ENCODE data around the gene TMEM109.
A peak's percentile ranks its signal among the peaks of the same experiment; 100 is the strongest.

The TMEM109 gene

DNA sequence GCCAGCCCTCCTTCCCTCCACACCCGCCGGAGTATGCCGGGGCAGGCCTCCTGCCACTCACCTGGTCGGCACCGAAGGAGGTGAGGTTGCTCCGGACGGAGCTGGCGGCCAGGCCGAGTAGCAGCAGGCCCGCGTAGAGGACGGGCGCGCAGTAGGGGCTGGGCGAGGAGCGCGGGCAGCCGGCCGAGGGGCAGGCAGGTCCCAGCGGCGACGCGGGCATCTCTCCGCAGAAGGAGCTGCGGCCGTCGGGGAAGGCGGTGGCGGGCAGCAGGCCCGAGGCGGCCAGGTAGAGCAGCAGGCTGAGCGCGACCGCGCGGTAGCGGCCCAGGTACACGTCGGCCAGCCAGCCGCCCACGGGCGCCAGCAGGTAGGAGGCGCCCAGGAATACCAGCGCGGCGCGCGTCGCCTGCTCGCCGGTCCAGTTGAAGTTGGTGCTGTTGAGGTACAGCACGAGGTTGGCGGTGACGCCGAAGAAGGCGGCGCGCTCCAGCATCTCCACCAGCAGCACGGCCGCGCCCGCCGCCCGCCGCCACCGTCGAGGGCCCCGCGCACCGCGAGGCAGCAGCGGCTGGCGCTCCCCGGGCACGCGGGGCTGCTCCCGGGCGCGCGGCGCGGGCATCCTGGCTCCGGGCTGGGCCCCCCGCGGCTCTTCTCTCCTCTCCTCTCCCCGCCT is 37.1 kb downstream of the TMEM109 start:
- Histone ChIP-seq H3K4me3 (ENCODE audit: low read depth, low read length) (no peak overlapping the region), H3K4me1 (ENCODE audit: control insufficient read depth, insufficient read depth, low read length) (no peaks in the 10 kb centered on the region), H3K27ac (ENCODE audit: extremely low read depth, low read depth, low read length) (no peak overlapping the region), H3K36me3 (ENCODE audit: control insufficient read depth in 2 of 2, insufficient read depth in 1 of 2, low read length in 2 of 2) (no peaks in the 10 kb centered on the region), H3K9me3 (ENCODE audit: control insufficient read depth, insufficient read depth, low read depth, low read length) (no peaks in the 10 kb centered on the region)
- ChIA-PET POLR2A (no interaction called here), CTCF (interaction anchor here (1.0 kb wide), 2 partner anchors 18 to 178 kb away, joined by 3 to 4 read pairs; no protein-coding TSS in a partner anchor)
- TF ChIP-seq, protein P1, sequence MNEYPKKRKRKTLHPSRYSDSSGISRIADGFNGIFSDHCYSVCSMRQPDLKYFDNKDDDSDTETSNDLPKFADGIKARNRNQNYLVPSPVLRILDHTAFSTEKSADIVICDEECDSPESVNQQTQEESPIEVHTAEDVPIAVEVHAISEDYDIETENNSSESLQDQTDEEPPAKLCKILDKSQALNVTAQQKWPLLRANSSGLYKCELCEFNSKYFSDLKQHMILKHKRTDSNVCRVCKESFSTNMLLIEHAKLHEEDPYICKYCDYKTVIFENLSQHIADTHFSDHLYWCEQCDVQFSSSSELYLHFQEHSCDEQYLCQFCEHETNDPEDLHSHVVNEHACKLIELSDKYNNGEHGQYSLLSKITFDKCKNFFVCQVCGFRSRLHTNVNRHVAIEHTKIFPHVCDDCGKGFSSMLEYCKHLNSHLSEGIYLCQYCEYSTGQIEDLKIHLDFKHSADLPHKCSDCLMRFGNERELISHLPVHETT (tag by site-specific recombination; IDR thresholded peaks at IDR 0.05), result no peak
- no peak for TF ChIP-seq ZNF266 (tag by site-specific recombination; IDR thresholded peaks at IDR 0.05; ENCODE audit: low read depth)

DNA sequence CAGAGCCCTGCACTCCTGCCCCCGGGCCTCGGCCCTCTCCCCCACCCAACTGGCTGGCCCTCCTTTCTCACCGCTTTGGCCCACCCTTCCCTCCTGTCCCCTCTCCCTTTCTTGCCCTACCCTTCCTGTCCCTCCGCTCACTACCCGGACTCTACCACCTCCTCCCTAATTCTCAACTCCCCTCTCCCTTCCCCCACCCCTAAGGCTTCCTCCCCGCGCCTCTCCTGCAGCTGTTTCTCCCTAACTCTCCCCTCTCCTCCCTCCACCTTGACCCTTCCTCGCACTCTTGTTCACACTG is 37.6 kb downstream of the TMEM109 start:
- POLR2A ChIA-PET, result no interaction called here
- TF ChIP-seq WT1 (tag by site-specific recombination; IDR thresholded peaks at IDR 0.05) (peak; percentile 37; the same call in 1 of the 2 replicates), ZSCAN16 (tag by site-specific recombination; IDR thresholded peaks at IDR 0.05) (no peak), SP2 (tag by site-specific recombination; IDR thresholded peaks at IDR 0.05) (no peak)
- TF ChIP-seq, protein P2, sequence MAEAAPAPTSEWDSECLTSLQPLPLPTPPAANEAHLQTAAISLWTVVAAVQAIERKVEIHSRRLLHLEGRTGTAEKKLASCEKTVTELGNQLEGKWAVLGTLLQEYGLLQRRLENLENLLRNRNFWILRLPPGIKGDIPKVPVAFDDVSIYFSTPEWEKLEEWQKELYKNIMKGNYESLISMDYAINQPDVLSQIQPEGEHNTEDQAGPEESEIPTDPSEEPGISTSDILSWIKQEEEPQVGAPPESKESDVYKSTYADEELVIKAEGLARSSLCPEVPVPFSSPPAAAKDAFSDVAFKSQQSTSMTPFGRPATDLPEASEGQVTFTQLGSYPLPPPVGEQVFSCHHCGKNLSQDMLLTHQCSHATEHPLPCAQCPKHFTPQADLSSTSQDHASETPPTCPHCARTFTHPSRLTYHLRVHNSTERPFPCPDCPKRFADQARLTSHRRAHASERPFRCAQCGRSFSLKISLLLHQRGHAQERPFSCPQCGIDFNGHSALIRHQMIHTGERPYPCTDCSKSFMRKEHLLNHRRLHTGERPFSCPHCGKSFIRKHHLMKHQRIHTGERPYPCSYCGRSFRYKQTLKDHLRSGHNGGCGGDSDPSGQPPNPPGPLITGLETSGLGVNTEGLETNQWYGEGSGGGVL (tag by site-specific recombination; IDR thresholded peaks at IDR 0.05), result 0 out of 2 replicates have a peak, but pooled peaks have one; percentile 38
- no peak overlapping the region for H3K4me3 ChIP-seq (ENCODE audit: low read depth, low read length)
- H3K27ac ChIP-seq (ENCODE audit: extremely low read depth, low read depth, low read length), result no peak overlapping the region
- CTCF ChIA-PET, result no interaction called here
- H3K9me3 ChIP-seq (ENCODE audit: control insufficient read depth, insufficient read depth, low read depth, low read length), result no peaks in the 10 kb centered on the region
- no peaks in the 10 kb centered on the region for H3K4me1 ChIP-seq (ENCODE audit: control insufficient read depth, insufficient read depth, low read length)
- no peaks in the 10 kb centered on the region for H3K36me3 ChIP-seq (ENCODE audit: control insufficient read depth in 2 of 2, insufficient read depth in 1 of 2, low read length in 2 of 2)

DNA sequence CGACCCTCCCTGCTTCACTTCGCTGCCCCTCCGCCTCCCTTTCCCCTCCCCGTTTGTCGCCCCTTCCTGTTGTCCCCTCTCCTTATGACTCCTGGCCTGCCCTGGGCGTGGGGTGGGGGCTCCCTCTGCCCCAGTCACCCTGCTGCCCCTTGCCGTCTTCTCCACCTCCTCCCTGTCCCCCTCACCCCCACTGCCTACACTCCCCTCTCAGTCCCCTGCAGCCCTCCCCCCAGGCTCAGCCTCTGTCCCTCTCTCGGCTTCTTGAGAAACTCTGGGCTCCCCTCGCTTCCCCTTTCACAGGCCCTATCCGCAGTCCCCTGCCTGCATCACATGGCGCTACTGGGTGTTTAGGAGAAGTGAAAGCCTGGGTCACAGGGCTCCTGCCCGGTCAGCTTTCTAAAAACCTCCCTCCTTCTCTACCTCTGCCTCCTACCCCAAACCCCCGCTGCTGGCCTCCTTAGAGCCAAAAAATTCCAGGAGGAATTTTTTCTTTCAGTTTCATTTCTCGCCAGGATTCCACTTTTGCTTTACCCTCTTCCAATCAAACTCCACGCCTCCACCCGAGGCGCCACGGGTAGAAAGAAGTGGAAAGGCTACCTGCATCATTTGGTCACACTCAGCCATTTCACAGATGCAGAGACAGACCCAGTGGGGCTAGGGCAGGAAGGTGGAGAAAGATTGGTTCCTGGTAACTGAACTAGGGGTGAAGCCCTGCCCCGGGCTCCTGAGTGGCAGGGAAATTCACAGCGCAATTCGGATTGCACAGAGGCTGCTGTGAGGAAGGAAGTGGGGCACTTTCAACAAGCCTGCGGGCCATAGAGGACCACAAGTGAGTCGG is 38.2 kb downstream of the TMEM109 start, which contains the start of gene SLC15A3:
SLC15A3 (minus strand) TSS at position 273 of the 838 bp plus-strand sequence. CDS start 625 bp downstream, outside the sequence.
- no peaks in the 10 kb centered on the region for H3K4me1 ChIP-seq (ENCODE audit: control insufficient read depth, insufficient read depth, low read length)
- H3K9me3 ChIP-seq (ENCODE audit: control insufficient read depth, insufficient read depth, low read depth, low read length), result no peaks in the 10 kb centered on the region
- no peak for TF ChIP-seq ZNF654 (tag by site-specific recombination; IDR thresholded peaks at IDR 0.05; ENCODE audit: low read depth)
- no peak for TF ChIP-seq ZNF239 (tag by site-specific recombination; IDR thresholded peaks at IDR 0.05)
- no peak for TF ChIP-seq ZNF184 (tag by site-specific recombination; IDR thresholded peaks at IDR 0.05)
- no peak for TF ChIP-seq ZXDB (tag by site-specific recombination; IDR thresholded peaks at IDR 0.05)
- no peak for TF ChIP-seq ZNF341 (tag by site-specific recombination; IDR thresholded peaks at IDR 0.05; ENCODE audit: low read depth)
- no peak for TF ChIP-seq SETDB1 (IDR thresholded peaks at IDR 0.05; ENCODE audit: insufficient read length, low read length)
- TF ChIP-seq ZNF426 (tag by site-specific recombination; IDR thresholded peaks at IDR 0.05), result no peak
- TF ChIP-seq HOXA7 (CRISPR knock-in tag; IDR thresholded peaks at IDR 0.05; ENCODE audit: borderline replicate concordance), result no peak
- POLR2A ChIA-PET, result no interaction called here
- no peak within 1 kb of the TSS for H3K4me3 ChIP-seq (ENCODE audit: low read depth, low read length)
- no peak within 1 kb of the TSS for H3K27ac ChIP-seq (ENCODE audit: extremely low read depth, low read depth, low read length)
- CTCF ChIA-PET, result no interaction called here
- H3K36me3 ChIP-seq (ENCODE audit: control insufficient read depth in 2 of 2, insufficient read depth in 1 of 2, low read length in 2 of 2), result no peaks in the 10 kb centered on the region

All from HEK293 (cell line).